A673 (cell line): ENCODE measurements around the gene PRPF38B. TPM values are rescaled to one million over a fixed set of nuclear protein-coding genes. Genes with fewer than 3 reads are reported as not detected.

Experiments used
- BruUV-seq: library from RNA; stranded (reverse); fragments of 400-500 nt; replicated peaks from 2 replicates; lab custom pipeline; 2021; lab: Mats Ljungman, UMichigan
- CTCF ChIA-PET: fragments of 300-600 bp; sonication (Branson Sonifier 250); formaldehyde crosslinking; loops from one replicate; lab custom pipeline; 2022; ENCODE audit warnings: antibody characterized with exemption; lab: Charles Lee
- POLR2A ChIA-PET: fragments of 300-600 bp; sonication (Branson Sonifier 250); formaldehyde crosslinking; loops from one replicate; lab custom pipeline; 2022; ENCODE audit warnings: antibody characterized with exemption; ENCODE audit not compliant: low non-redundant PET; lab: Charles Lee
- DNase-seq: peaks from one replicate; pipeline ENCODE4 v3.0.0-alpha.2; 2015; ENCODE audit warnings: low spot score
- H3K27ac ChIP-seq: fragments of 200-600 bp; sonication (generic); 2 replicates; pipeline ENCODE4 v1.5.1; 2016; ENCODE audit warnings: mixed run types, low read depth, mild to moderate bottlenecking, mixed read lengths, antibody characterized with exemption, low read length; ENCODE audit not compliant: poor library complexity, severe bottlenecking
- H3K27me3 ChIP-seq: fragments of 200-600 bp; sonication (generic); replicated peaks from 2 replicates; pipeline ENCODE4 v1.6.1; 2017; ENCODE audit warnings: mixed run types, low read depth, mild to moderate bottlenecking, mixed read lengths, antibody characterized with exemption, low read length; ENCODE audit not compliant: insufficient read depth, poor library complexity
- H3K36me3 ChIP-seq: fragments of 200-600 bp; sonication (generic); 2 replicates; pipeline ENCODE4 v1.6.1; 2016; ENCODE audit warnings: mixed run types, mild to moderate bottlenecking, mixed read lengths, antibody characterized with exemption, low read length; ENCODE audit not compliant: insufficient read depth, poor library complexity, severe bottlenecking
- H3K4me1 ChIP-seq: fragments of 200-600 bp; sonication (generic); 2 replicates; pipeline ENCODE4 v1.6.1; 2017; ENCODE audit warnings: mixed run types, mild to moderate bottlenecking, mixed read lengths, antibody characterized with exemption, low read length; ENCODE audit not compliant: insufficient read depth, poor library complexity, severe bottlenecking
- H3K4me3 ChIP-seq: fragments of 200-600 bp; sonication (generic); 2 replicates; pipeline ENCODE4 v1.5.1; 2016; ENCODE audit warnings: low read depth, mixed run types, mild to moderate bottlenecking, mixed read lengths, low read length; ENCODE audit not compliant: poor library complexity, severe bottlenecking
- H3K9me3 ChIP-seq: fragments of 200-600 bp; sonication (generic); 2 replicates; pipeline ENCODE4 v1.6.1; 2016; ENCODE audit warnings: mixed run types, low read depth, mild to moderate bottlenecking, mixed read lengths, antibody characterized with exemption, low read length; ENCODE audit not compliant: poor library complexity, severe bottlenecking
- CTCF ChIP-seq: fragments of 300-800, 200-600 bp; sonication (generic); conservative IDR thresholded peaks from 2 replicates; pipeline ENCODE4 v1.5.1; 2017; ENCODE audit warnings: low read depth, mild to moderate bottlenecking, antibody characterized with exemption, low read length, moderate library complexity, mixed read lengths
- EZH2 ChIP-seq: fragments of 200-600 bp; sonication (generic); IDR thresholded peaks from 2 replicates; pipeline ENCODE4 v1.6.1; 2017; ENCODE audit warnings: borderline replicate concordance, low read depth, mild to moderate bottlenecking, mixed read lengths, antibody characterized with exemption, low read length; ENCODE audit not compliant: poor library complexity, severe bottlenecking
- intact Hi-C: fragments of 100-400 bp; cut with micrococcal nuclease; formaldehyde crosslinking; loops from one replicate; pipeline ENCODE4 v1.10.0; 2022; ENCODE audit not compliant: unreplicated experiment
- total RNA-seq: library from RNA; stranded (reverse); gene quantifications from 2 replicates; pipeline ENCODE4 v1.2.3, GENCODE V29; 2021

The PRPF38B gene
- total RNA-seq, 1 experiment from 2014 or later, result 59.5 TPM

- POLR2A ChIA-PET, result no interaction called here
- no peaks in the 10 kb centered on the region for H3K36me3 ChIP-seq
- BruUV-seq, result no TSS peak
- H3K27ac ChIP-seq, result peak overlapping the region; percentile 74
- CTCF ChIA-PET, result interaction anchor here (0.6 to 1.3 kb wide), 2 partner anchors 11 to 87 kb away, joined by 3 to 7 read pairs; partner anchors contain the start of gene EEIG2
- H3K4me1 ChIP-seq, result peaks cover 8% of the 10 kb centered on the region
- H3K9me3 ChIP-seq, result no peaks in the 10 kb centered on the region
- intact Hi-C loops, result loop anchor here (10.0 kb wide), 1 partner anchor 862 kb away; no protein-coding TSS in a partner anchor
- DNase-seq, result peak; percentile 74
- no peaks in the 10 kb centered on the region for H3K27me3 ChIP-seq
- H3K4me3 ChIP-seq, result no peak overlapping the region
- TF ChIP-seq EZH2 (no peak), CTCF (no peak)
Measured at GRCh38 chr1:108646648-108647269, 45.4 kb upstream of the PRPF38B start.

DNA sequence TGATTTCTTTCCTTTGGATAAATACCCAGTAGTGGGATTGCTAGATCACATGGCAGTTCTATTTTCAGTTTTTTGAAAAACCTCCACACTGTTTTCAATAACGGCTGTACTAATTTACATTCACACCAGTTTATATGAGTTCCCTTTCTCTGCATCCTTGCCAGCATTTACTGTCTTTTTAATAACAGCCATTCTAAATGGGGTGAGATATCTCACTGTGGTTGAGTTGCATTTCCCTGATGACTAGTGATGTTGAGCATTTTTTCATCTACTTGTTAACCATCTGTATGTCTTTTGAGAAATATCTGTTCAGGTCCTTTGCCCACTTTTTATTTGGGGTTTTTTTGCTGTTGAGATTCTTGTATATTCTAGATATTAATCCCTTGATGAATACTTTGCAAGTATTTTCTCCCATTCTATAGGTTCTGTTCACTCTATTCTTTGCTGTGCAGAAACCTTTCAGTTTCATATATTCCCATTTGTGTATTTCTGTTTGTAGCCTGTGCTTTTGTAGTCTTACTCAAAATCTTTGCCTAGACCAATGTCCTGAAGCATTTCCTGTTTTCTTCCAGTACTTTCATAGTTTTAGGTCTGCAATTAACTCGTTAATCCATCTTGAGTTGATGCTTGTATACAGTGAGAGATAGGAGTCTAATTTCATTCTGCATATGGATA is 38.5 kb upstream of the PRPF38B start:
- H3K9me3 ChIP-seq, result no peaks in the 10 kb centered on the region
- H3K4me3 ChIP-seq, result no peak overlapping the region
- ChIA-PET POLR2A (no interaction called here), CTCF (no interaction called here)
- H3K4me1 ChIP-seq, result no peaks in the 10 kb centered on the region
- H3K36me3 ChIP-seq, result no peaks in the 10 kb centered on the region
- BruUV-seq, result no TSS peak
- H3K27me3 ChIP-seq, result no peaks in the 10 kb centered on the region
- no peak overlapping the region for H3K27ac ChIP-seq
- intact Hi-C loops, result no loop called here
- DNase-seq, result no peak
- TF ChIP-seq EZH2 (no peak), CTCF (no peak)

- BruUV-seq, result no TSS peak
- no peaks in the 10 kb centered on the region for H3K27me3 ChIP-seq
- DNase-seq, result no peak
- H3K4me1 ChIP-seq, result peaks cover 8% of the 10 kb centered on the region
- ChIA-PET POLR2A (no interaction called here), CTCF (interaction anchor here (0.7 kb wide), 1 partner anchor 11 kb away, joined by 7 read pairs; no protein-coding TSS in a partner anchor)
- H3K27ac ChIP-seq, result no peak overlapping the region
- intact Hi-C loops, result no loop called here
- no peaks in the 10 kb centered on the region for H3K9me3 ChIP-seq
- no peaks in the 10 kb centered on the region for H3K36me3 ChIP-seq
- no peak for TF ChIP-seq CTCF
- no peak for TF ChIP-seq EZH2
- no peak overlapping the region for H3K4me3 ChIP-seq
Measured at GRCh38 chr1:108657356-108658080, 34.6 kb upstream of the PRPF38B start.
